Stomach (tissue), 4 donors: Measurements from ENCODE around the gene EAF1.

ENCODE experiments used
- CTCF ChIP-seq, 7 experiments: fragments of 450-650 bp in 4 of 7; fragments of 200-600 bp in 3 of 7; sonication (generic) in 3 of 7; IDR thresholded peaks; one replicate each; pipeline ENCODE4 v1.5.1; 2016 to 2019; ENCODE audit warnings: antibody characterized with exemption in 7 of 7, control low read depth in 2 of 7, mild to moderate bottlenecking in 1 of 7
- POLR2A ChIP-seq, 4 donors: fragments of 450-650 bp; IDR thresholded peaks; one replicate each; pipeline ENCODE4 v1.6.1; 2016; ENCODE audit warnings: antibody characterized with exemption in 4 of 4, control low read depth in 2 of 4, mild to moderate bottlenecking in 1 of 4, moderate library complexity in 1 of 4

GRCh38 chr3:15391007-15391406 lies 36.4 kb upstream of the EAF1 start:
- TF ChIP-seq CTCF (IDR thresholded peaks at IDR 0.05): no peak
- TF ChIP-seq POLR2A (IDR thresholded peaks at IDR 0.05): no peak
